ENCODE measurements around the gene TMTC2. TPM values are rescaled to one million over a fixed set of nuclear protein-coding genes. Genes with fewer than 3 reads are reported as not detected.

Gene TMTC2
- total RNA-seq, 1 experiment from 2014 or later = 1.7 TPM

DNA sequence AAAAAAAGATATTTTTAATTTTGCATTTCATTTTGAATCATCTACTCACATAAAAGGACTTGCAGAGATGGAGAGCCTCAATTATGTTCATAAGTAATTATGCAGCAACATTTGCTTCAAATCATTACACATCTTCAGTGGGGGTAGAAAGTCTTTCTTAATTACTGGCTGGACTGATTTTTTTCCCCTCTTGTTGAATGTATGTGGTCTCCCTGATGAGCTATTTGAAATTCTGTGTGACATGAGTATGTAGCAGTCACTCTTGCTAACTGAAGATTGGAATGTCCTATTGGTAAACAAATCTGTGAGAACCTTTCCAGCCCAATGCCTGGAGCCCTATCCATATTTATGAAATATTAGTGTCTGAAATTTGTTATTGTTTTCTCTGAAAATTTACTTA is 139.8 kb downstream of the TMTC2 start:
- intact Hi-C loops (cut with micrococcal nuclease) = no loop called here
- Mint-ChIP-seq H3K9me3 (ENCODE audit: unreplicated experiment) (no peaks in the 10 kb centered on the region), H3K27me3 (ENCODE audit: insufficient read depth, unreplicated experiment) (no peaks in the 10 kb centered on the region), H3K4me3 (ENCODE audit: unreplicated experiment) (no peak overlapping the region), H3K4me1 (ENCODE audit: insufficient read depth, unreplicated experiment) (no peaks in the 10 kb centered on the region), H3K27ac (ENCODE audit: low read depth, unreplicated experiment) (no peak overlapping the region), H3K36me3 (ENCODE audit: insufficient read depth, unreplicated experiment) (no peaks in the 10 kb centered on the region)
- no peak for DNase-seq (ENCODE audit: unreplicated experiment)
- POLR2A ChIA-PET = no interaction called here
- BruUV-seq (replicated peaks) = no TSS peak
- TF ChIP-seq, protein P1, sequence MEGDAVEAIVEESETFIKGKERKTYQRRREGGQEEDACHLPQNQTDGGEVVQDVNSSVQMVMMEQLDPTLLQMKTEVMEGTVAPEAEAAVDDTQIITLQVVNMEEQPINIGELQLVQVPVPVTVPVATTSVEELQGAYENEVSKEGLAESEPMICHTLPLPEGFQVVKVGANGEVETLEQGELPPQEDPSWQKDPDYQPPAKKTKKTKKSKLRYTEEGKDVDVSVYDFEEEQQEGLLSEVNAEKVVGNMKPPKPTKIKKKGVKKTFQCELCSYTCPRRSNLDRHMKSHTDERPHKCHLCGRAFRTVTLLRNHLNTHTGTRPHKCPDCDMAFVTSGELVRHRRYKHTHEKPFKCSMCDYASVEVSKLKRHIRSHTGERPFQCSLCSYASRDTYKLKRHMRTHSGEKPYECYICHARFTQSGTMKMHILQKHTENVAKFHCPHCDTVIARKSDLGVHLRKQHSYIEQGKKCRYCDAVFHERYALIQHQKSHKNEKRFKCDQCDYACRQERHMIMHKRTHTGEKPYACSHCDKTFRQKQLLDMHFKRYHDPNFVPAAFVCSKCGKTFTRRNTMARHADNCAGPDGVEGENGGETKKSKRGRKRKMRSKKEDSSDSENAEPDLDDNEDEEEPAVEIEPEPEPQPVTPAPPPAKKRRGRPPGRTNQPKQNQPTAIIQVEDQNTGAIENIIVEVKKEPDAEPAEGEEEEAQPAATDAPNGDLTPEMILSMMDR (IDR thresholded peaks at IDR 0.05; ENCODE audit: unreplicated experiment) = no peak
- CTCF ChIA-PET = no interaction called here

DNA sequence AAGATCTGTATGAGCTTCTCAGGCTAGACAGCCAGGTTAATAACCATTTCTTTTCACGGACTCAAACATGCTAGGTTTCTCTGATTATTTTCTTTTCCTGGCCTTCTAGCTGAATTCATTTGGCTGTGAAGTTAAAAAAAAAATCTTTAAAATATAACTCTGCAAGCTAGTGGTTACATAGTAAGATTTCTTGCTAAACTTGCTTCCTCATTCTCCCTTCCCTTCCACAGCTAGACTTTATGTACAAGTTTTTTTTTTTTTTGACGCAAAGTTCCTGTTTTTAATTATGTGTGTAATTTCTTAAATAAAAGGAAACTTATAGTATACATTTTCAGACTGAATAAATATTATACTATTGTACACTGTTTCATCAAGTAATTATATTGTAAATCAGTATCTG is 145.4 kb downstream of the TMTC2 start:
- Mint-ChIP-seq H3K36me3 (ENCODE audit: insufficient read depth, unreplicated experiment) (no peaks in the 10 kb centered on the region), H3K9me3 (ENCODE audit: unreplicated experiment) (no peaks in the 10 kb centered on the region), H3K27ac (ENCODE audit: low read depth, unreplicated experiment) (no peak overlapping the region), H3K4me3 (ENCODE audit: unreplicated experiment) (no peak overlapping the region), H3K27me3 (ENCODE audit: insufficient read depth, unreplicated experiment) (no peaks in the 10 kb centered on the region), H3K4me1 (ENCODE audit: insufficient read depth, unreplicated experiment) (peaks cover 7% of the 10 kb centered on the region)
- TF ChIP-seq, protein P1 (IDR thresholded peaks at IDR 0.05; ENCODE audit: unreplicated experiment) = no peak
- no peak for DNase-seq (ENCODE audit: unreplicated experiment)
- ChIA-PET CTCF (no interaction called here), POLR2A (interaction anchor here (0.9 to 1.9 kb wide), 2 partner anchors 15 to 67 kb away, joined by 3 to 4 read pairs; no protein-coding TSS in a partner anchor)
- BruUV-seq (replicated peaks) = no TSS peak
- intact Hi-C loops (cut with micrococcal nuclease) = no loop called here

DNA sequence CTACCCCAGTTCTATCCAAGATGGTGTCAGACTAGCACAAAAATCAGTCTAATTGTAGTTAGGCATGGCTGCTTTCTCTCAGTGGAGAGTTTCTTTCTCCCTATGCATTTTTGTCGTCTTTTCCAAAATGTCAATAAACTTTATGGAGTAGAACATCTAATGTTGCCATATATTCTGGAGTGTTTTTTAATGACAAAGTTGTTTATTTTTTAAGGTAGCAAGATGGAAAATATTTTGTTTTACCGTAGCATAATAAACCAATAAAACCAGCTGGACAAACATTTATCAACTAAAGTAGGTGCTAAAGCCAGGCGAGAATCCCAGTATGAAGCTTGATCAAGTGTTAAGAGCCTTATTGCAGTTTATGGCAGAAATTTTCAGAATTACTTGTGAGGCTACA is 146.3 kb downstream of the TMTC2 start:
- intact Hi-C loops (cut with micrococcal nuclease) = no loop called here
- H3K27ac Mint-ChIP-seq (ENCODE audit: low read depth, unreplicated experiment) = no peak overlapping the region
- H3K36me3 Mint-ChIP-seq (ENCODE audit: insufficient read depth, unreplicated experiment) = no peaks in the 10 kb centered on the region
- TF ChIP-seq, protein P1 (IDR thresholded peaks at IDR 0.05; ENCODE audit: unreplicated experiment) = no peak
- POLR2A ChIA-PET = no interaction called here
- no peak overlapping the region for H3K4me3 Mint-ChIP-seq (ENCODE audit: unreplicated experiment)
- peaks cover 7% of the 10 kb centered on the region for H3K4me1 Mint-ChIP-seq (ENCODE audit: insufficient read depth, unreplicated experiment)
- H3K27me3 Mint-ChIP-seq (ENCODE audit: insufficient read depth, unreplicated experiment) = no peaks in the 10 kb centered on the region
- no peak for DNase-seq (ENCODE audit: unreplicated experiment)
- H3K9me3 Mint-ChIP-seq (ENCODE audit: unreplicated experiment) = no peaks in the 10 kb centered on the region
- no TSS peak for BruUV-seq (replicated peaks)
- CTCF ChIA-PET = no interaction called here

DNA sequence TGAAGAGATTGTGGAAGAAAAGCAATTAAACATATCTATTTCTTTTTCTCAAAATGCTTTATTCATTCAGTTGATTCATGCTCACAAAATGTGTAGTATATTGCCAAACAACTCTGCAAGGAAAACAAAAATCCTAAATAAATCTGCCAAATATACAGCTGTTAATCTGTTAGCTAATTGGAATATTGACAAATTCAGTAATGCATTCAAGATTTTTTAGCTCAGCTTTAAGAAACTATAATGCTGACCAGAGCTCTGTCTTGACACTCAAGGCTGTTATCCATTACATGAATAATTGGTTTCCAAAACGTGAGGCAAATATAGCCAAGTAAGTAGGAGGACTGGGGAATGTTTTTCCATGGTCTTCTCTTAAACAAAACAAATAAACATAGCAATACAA is 146.8 kb downstream of the TMTC2 start:
- ChIA-PET POLR2A (no interaction called here), CTCF (no interaction called here)
- TF ChIP-seq, protein P1 (IDR thresholded peaks at IDR 0.05; ENCODE audit: unreplicated experiment) = no peak
- Mint-ChIP-seq H3K27me3 (ENCODE audit: insufficient read depth, unreplicated experiment) (no peaks in the 10 kb centered on the region), H3K4me3 (ENCODE audit: unreplicated experiment) (no peak overlapping the region), H3K36me3 (ENCODE audit: insufficient read depth, unreplicated experiment) (no peaks in the 10 kb centered on the region), H3K9me3 (ENCODE audit: unreplicated experiment) (no peaks in the 10 kb centered on the region), H3K27ac (ENCODE audit: low read depth, unreplicated experiment) (no peak overlapping the region), H3K4me1 (ENCODE audit: insufficient read depth, unreplicated experiment) (peaks cover 7% of the 10 kb centered on the region)
- no TSS peak for BruUV-seq (replicated peaks)
- DNase-seq (ENCODE audit: unreplicated experiment) = no peak
- intact Hi-C loops (cut with micrococcal nuclease) = no loop called here
